ENCODE results near the gene OSGIN1. TPM values are rescaled to one million over a fixed set of nuclear protein-coding genes. Genes with fewer than 3 reads are reported as not detected.

Gene OSGIN1
- total and polyA plus RNA-seq, 2 donors (not counting 1 experiment from before 2014, with no cell fraction given) = 0.85 to 1.8 TPM

DNA sequence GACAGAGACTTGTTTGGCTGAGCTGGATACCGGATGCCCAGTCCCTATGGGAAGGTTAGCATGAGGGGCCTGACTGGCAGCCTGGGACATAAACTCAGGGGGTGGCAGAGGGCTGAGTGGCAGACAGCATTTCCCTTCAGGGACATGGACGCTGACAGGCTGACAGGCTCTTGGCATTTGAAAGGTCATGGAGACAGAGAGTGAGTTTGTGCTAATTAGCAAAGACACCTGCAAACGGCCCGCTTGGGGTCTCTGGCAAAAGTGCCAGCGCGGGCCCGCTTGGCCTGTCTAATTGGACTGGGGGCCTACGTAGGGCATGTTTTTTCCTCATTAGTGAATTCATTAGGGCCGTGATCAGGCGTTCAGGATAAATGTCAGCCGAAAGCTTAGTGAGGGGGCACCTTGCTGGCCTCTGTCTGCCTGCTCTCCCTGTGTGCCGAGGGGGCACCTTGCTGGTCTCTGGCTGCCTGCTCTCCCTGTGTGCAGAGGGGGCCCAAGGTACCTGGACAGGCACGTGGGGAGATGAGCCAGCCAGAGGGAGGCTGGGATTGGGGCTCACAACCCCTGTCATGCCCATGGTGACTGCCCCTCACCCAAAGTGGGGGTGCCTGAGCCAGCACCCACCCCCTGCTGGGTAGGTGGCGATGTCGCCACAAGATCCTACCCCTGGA lies 22.7 kb downstream of the OSGIN1 start:
- no peak overlapping the region for H2AFZ ChIP-seq (ENCODE audit: insufficient read depth, low read depth, low read length, poor library complexity, severe bottlenecking)
- POLR2A ChIA-PET = no interaction called here
- H3K79me2 ChIP-seq (ENCODE audit: control insufficient read depth, insufficient read depth, low read length) = no peaks in the 10 kb centered on the region
- TF ChIP-seq EZH2 (IDR thresholded peaks at IDR 0.05; ENCODE audit: borderline replicate concordance, insufficient read depth, low read depth, low read length, poor library complexity, severe bottlenecking) = no peak
- TF ChIP-seq, protein P1, sequence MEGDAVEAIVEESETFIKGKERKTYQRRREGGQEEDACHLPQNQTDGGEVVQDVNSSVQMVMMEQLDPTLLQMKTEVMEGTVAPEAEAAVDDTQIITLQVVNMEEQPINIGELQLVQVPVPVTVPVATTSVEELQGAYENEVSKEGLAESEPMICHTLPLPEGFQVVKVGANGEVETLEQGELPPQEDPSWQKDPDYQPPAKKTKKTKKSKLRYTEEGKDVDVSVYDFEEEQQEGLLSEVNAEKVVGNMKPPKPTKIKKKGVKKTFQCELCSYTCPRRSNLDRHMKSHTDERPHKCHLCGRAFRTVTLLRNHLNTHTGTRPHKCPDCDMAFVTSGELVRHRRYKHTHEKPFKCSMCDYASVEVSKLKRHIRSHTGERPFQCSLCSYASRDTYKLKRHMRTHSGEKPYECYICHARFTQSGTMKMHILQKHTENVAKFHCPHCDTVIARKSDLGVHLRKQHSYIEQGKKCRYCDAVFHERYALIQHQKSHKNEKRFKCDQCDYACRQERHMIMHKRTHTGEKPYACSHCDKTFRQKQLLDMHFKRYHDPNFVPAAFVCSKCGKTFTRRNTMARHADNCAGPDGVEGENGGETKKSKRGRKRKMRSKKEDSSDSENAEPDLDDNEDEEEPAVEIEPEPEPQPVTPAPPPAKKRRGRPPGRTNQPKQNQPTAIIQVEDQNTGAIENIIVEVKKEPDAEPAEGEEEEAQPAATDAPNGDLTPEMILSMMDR (IDR thresholded peaks at IDR 0.05) = no peak
- intact Hi-C loops (cut with micrococcal nuclease) = no loop called here
- H3K27me3 ChIP-seq (replicated peaks in 1 of 4; ENCODE audit: control extremely low read depth in 1 of 4, control insufficient read depth in 3 of 4, insufficient read depth in 4 of 4, low read length in 3 of 4) = peaks cover 0 to 6% (median 0%) of the 10 kb centered on the region in 4 experiments
- no peak overlapping the region for H3K27ac ChIP-seq (ENCODE audit: low read length in 2 of 2)
- no peaks in the 10 kb centered on the region for H3K4me1 ChIP-seq (ENCODE audit: control insufficient read depth in 2 of 2, insufficient read depth in 2 of 2, low read length in 2 of 2)
- peaks cover 0 to 21% (median 6%) of the 10 kb centered on the region in 3 donors for H3K9me3 ChIP-seq (ENCODE audit: control extremely low read depth in 1 of 3, control insufficient read depth in 2 of 3, insufficient read depth in 1 of 3, low read length in 2 of 3)
- H3K4me3 Mint-ChIP-seq = no peak overlapping the region
- CTCF ChIA-PET = interaction anchor here (1.3 kb wide), 1 partner anchor 48 kb away, joined by 3 read pairs; no protein-coding TSS in a partner anchor
- no peak for ATAC-seq (ENCODE audit: low read depth)
- no peak for DNase-seq
- H3K9me3 Mint-ChIP-seq (ENCODE audit: insufficient read depth) = peaks cover 3% of the 10 kb centered on the region
- H3K27ac Mint-ChIP-seq = no peak overlapping the region
- no peak overlapping the region for H3K4me3 ChIP-seq (ENCODE audit: control extremely low read depth in 1 of 5, extremely low read depth in 1 of 5, insufficient read depth in 1 of 5, low read depth in 2 of 5, low read length in 4 of 5)
- no peaks in the 10 kb centered on the region for H4K20me1 ChIP-seq (ENCODE audit: control insufficient read depth, insufficient read depth, low read length, poor library complexity, severe bottlenecking)
- no peaks in the 10 kb centered on the region for H3K36me3 ChIP-seq (replicated peaks in 1 of 2; ENCODE audit: control extremely low read depth in 1 of 2, control insufficient read depth in 1 of 2, extremely low read depth in 1 of 2, insufficient read depth in 2 of 2, low read length in 1 of 2)
- H3K4me2 ChIP-seq (replicated peaks; ENCODE audit: low read depth, low read length, poor library complexity, severe bottlenecking) = no peak overlapping the region
- H3K4me1 Mint-ChIP-seq = no peaks in the 10 kb centered on the region
- peaks cover 5% of the 10 kb centered on the region for H3K27me3 Mint-ChIP-seq
- no peak overlapping the region for H3K9ac ChIP-seq (ENCODE audit: low read length)
- WGBS (ENCODE audit: insufficient coverage) = 82% methylated on average over 15 of the region's 15 CpGs

DNA sequence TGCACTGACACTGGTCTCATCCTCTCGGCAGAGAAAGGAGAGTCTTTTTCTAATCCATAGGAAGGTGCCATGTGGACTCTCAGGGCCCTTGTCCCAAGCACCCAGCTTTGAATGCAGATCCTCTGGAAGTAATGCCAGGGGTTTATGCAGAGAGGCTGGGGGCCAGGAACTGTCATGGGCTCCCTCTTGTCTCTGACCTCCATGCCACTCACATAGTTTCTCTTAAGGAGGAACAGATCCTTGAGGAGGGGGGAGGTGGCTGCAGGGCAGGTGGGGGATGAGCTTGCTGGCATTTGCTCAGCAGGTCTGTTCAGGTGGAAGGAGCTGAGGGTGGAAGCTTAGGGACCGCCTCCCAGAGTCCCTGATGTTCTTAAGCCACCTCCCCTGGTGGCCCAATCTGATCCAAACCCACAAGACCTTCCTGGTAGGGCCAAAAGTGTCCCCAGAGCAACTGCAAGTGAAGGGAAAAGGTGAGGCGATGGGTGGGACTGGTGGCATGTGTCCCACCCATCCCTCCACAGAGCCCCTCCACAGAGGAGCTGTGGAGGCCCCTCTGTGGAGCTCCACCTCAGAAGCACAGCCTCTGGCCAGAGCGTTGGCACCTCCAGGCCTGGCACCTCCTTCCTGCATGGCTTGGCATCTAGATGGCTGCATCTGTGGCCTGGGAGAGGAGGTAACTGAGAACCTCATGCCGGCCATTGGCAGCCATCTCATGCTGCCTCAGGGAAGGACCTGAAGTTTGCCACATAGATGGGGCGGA lies 24.2 kb downstream of the OSGIN1 start:
- Histone ChIP-seq H3K4me2 (replicated peaks; ENCODE audit: low read depth, low read length, poor library complexity, severe bottlenecking) (no peak overlapping the region), H3K4me1 (ENCODE audit: control insufficient read depth in 2 of 2, insufficient read depth in 2 of 2, low read length in 2 of 2) (no peaks in the 10 kb centered on the region), H4K20me1 (ENCODE audit: control insufficient read depth, insufficient read depth, low read length, poor library complexity, severe bottlenecking) (no peaks in the 10 kb centered on the region), H3K27me3 (replicated peaks in 1 of 4; ENCODE audit: control extremely low read depth in 1 of 4, control insufficient read depth in 3 of 4, insufficient read depth in 4 of 4, low read length in 3 of 4) (peaks cover 0 to 3% (median 0%) of the 10 kb centered on the region in 4 experiments), H3K36me3 (replicated peaks in 1 of 2; ENCODE audit: control extremely low read depth in 1 of 2, control insufficient read depth in 1 of 2, extremely low read depth in 1 of 2, insufficient read depth in 2 of 2, low read length in 1 of 2) (no peaks in the 10 kb centered on the region), H3K27ac (ENCODE audit: low read length in 2 of 2) (no peak overlapping the region), H3K4me3 (ENCODE audit: control extremely low read depth in 1 of 5, extremely low read depth in 1 of 5, insufficient read depth in 1 of 5, low read depth in 2 of 5, low read length in 4 of 5) (no peak overlapping the region), H3K9me3 (ENCODE audit: control extremely low read depth in 1 of 3, control insufficient read depth in 2 of 3, insufficient read depth in 1 of 3, low read length in 2 of 3) (peaks cover 0 to 22% (median 6%) of the 10 kb centered on the region in 3 donors), H3K9ac (ENCODE audit: low read length) (no peak overlapping the region), H3K79me2 (ENCODE audit: control insufficient read depth, insufficient read depth, low read length) (no peaks in the 10 kb centered on the region), H2AFZ (ENCODE audit: insufficient read depth, low read depth, low read length, poor library complexity, severe bottlenecking) (no peak overlapping the region)
- ATAC-seq (ENCODE audit: low read depth) = no peak
- WGBS (ENCODE audit: insufficient coverage) = 89% methylated on average over 6 of the region's 6 CpGs
- intact Hi-C loops (cut with micrococcal nuclease) = no loop called here
- CTCF ChIA-PET = no interaction called here
- peaks cover 3% of the 10 kb centered on the region for H3K9me3 Mint-ChIP-seq (ENCODE audit: insufficient read depth)
- DNase-seq = no peak
- H3K4me1 Mint-ChIP-seq = no peaks in the 10 kb centered on the region
- H3K27me3 Mint-ChIP-seq = peaks cover 5% of the 10 kb centered on the region
- no peak overlapping the region for H3K4me3 Mint-ChIP-seq
- H3K27ac Mint-ChIP-seq = no peak overlapping the region
- no peak for TF ChIP-seq EZH2 (IDR thresholded peaks at IDR 0.05; ENCODE audit: borderline replicate concordance, insufficient read depth, low read depth, low read length, poor library complexity, severe bottlenecking)
- TF ChIP-seq, protein P1 (IDR thresholded peaks at IDR 0.05) = no peak
- POLR2A ChIA-PET = no interaction called here

All from B cell (primary cell).